Peyer's patch (tissue), 4 donors: ENCODE measurements around the gene PTPRM.

Experiments used
- POLR2A ChIP-seq, 2 donors: fragments of 450-650 bp; IDR thresholded peaks; one replicate each; pipeline ENCODE4 v1.5.1; 2017; ENCODE audit warnings: antibody characterized with exemption in 2 of 2, mild to moderate bottlenecking in 2 of 2, moderate library complexity in 2 of 2
- TF ChIP-seq, protein P1 (sequence below), 6 experiments: fragments of 450-650 bp in 4 of 6; fragments of 200-600 bp in 2 of 6; sonication (generic) in 1 of 6; IDR thresholded peaks; one replicate each; pipeline ENCODE4 v1.5.1; 2017 to 2019; ENCODE audit warnings: antibody characterized with exemption in 6 of 6, mild to moderate bottlenecking in 3 of 6, moderate library complexity in 1 of 6

DNA sequence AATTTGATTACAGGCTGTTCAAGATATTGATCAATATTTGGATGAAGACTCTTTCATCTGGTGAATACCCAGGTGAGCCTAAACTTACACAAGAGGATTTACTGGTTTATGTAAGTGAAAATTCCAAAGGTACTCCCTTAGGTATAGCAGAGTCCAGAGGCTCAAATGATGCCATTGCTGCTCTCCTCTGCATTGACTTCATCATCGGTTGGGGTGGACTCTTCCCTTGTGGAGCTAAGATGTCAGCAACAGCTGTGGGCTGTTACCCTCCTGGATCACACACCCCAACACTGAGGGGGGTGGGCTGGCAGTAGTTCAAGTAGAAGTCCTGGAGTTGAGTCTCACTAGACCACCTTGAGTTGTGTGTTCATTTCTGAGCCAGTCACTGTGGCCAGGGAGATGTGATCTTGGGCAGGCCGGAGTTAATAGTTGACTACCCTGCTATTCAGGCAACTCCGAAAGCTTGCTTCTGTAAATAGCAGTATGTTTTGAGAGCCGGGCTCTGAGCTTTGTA lies 236.9 kb downstream of the PTPRM start:
- TF ChIP-seq, protein P1, sequence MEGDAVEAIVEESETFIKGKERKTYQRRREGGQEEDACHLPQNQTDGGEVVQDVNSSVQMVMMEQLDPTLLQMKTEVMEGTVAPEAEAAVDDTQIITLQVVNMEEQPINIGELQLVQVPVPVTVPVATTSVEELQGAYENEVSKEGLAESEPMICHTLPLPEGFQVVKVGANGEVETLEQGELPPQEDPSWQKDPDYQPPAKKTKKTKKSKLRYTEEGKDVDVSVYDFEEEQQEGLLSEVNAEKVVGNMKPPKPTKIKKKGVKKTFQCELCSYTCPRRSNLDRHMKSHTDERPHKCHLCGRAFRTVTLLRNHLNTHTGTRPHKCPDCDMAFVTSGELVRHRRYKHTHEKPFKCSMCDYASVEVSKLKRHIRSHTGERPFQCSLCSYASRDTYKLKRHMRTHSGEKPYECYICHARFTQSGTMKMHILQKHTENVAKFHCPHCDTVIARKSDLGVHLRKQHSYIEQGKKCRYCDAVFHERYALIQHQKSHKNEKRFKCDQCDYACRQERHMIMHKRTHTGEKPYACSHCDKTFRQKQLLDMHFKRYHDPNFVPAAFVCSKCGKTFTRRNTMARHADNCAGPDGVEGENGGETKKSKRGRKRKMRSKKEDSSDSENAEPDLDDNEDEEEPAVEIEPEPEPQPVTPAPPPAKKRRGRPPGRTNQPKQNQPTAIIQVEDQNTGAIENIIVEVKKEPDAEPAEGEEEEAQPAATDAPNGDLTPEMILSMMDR (IDR thresholded peaks at IDR 0.05) = no peak
- no peak for TF ChIP-seq POLR2A (IDR thresholded peaks at IDR 0.05)
